Mesenchymal stem cell (in vitro differentiated cells and primary cell): ENCODE data around the gene GLI2.
A peak's percentile ranks its signal among the peaks of the same experiment; 100 is the strongest.

Source experiments
- DNase-seq: peaks from one replicate; pipeline ENCODE4 v3.0.0-alpha.2; 2013
- H2AFZ ChIP-seq: one replicate; pipeline ENCODE4 v1.6.1; 2013; ENCODE audit warnings: low read depth, mild to moderate bottlenecking, control low read depth, inconsistent platforms, low read length, moderate library complexity
- H2AK5ac ChIP-seq: 2 replicates; pipeline ENCODE4 v1.6.1; 2013; ENCODE audit warnings: low read length, moderate library complexity, mild to moderate bottlenecking, inconsistent platforms; ENCODE audit not compliant: severe bottlenecking
- H2BK120ac ChIP-seq: one replicate; pipeline ENCODE4 v1.6.1; 2013; ENCODE audit warnings: low read depth, mild to moderate bottlenecking, inconsistent platforms, low read length, moderate library complexity
- H2BK12ac ChIP-seq, 2 experiments: one replicate each; pipeline ENCODE4 v1.6.1; 2013; ENCODE audit warnings: inconsistent platforms in 2 of 2, low read length in 2 of 2, mild to moderate bottlenecking in 2 of 2, moderate library complexity in 2 of 2, control low read depth in 1 of 2
- H2BK15ac ChIP-seq: one replicate; pipeline ENCODE4 v1.6.1; 2013; ENCODE audit warnings: mild to moderate bottlenecking, low read depth, inconsistent platforms; ENCODE audit not compliant: poor library complexity, severe bottlenecking
- H2BK5ac ChIP-seq: 2 replicates; pipeline ENCODE4 v1.6.1; 2013; ENCODE audit warnings: low read depth, mild to moderate bottlenecking, low read length, control low read depth, inconsistent platforms; ENCODE audit not compliant: poor library complexity, severe bottlenecking
- H3K14ac ChIP-seq, 2 experiments: one replicate each; pipeline ENCODE4 v1.6.1; 2013; ENCODE audit warnings: inconsistent platforms in 2 of 2, low read length in 2 of 2, control low read depth in 1 of 2, mild to moderate bottlenecking in 1 of 2, moderate library complexity in 1 of 2
- H3K18ac ChIP-seq, 2 experiments: one replicate each; pipeline ENCODE4 v1.6.1; 2013; ENCODE audit warnings: inconsistent platforms in 2 of 2, low read length in 2 of 2, control low read depth in 1 of 2, low read depth in 1 of 2, mild to moderate bottlenecking in 1 of 2
- H3K23ac ChIP-seq, 2 experiments: one replicate each; pipeline ENCODE4 v1.6.1; 2013; ENCODE audit warnings: inconsistent platforms in 2 of 2, low read length in 2 of 2, mild to moderate bottlenecking in 2 of 2, moderate library complexity in 2 of 2, control low read depth in 1 of 2
- H3K27ac ChIP-seq: 2 replicates; pipeline ENCODE4 v1.5.1; 2013; ENCODE audit warnings: mild to moderate bottlenecking, moderate library complexity, low read length, control low read depth, inconsistent platforms; ENCODE audit not compliant: poor library complexity, severe bottlenecking
- H3K27me3 ChIP-seq, 2 experiments: 2 replicates each; pipeline versions ENCODE4 v1.6.1 to v1.7.0; 2013; ENCODE audit warnings: low read length in 2 of 2, mild to moderate bottlenecking in 2 of 2, moderate library complexity in 2 of 2, control low read depth in 1 of 2, inconsistent platforms in 1 of 2; ENCODE audit not compliant: control insufficient read depth in 1 of 2, insufficient read depth in 1 of 2
- H3K36me3 ChIP-seq, 2 experiments: 2 replicates each; pipeline versions ENCODE4 v1.6.1 to v1.7.0; 2013; ENCODE audit warnings: low read length in 2 of 2, control low read depth in 1 of 2, inconsistent platforms in 1 of 2, low read depth in 1 of 2, mild to moderate bottlenecking in 1 of 2; ENCODE audit not compliant: insufficient read depth in 2 of 2, control insufficient read depth in 1 of 2
- H3K4ac ChIP-seq, 2 experiments: one replicate each; pipeline ENCODE4 v1.6.1; 2013; ENCODE audit warnings: inconsistent platforms in 2 of 2, low read length in 2 of 2, mild to moderate bottlenecking in 2 of 2, moderate library complexity in 2 of 2, control low read depth in 1 of 2, low read depth in 1 of 2
- H3K4me1 ChIP-seq: 2 replicates; pipeline ENCODE4 v1.6.1; 2013; ENCODE audit warnings: low read depth, low read length, control low read depth; ENCODE audit not compliant: control insufficient read depth, insufficient read depth
- H3K4me2 ChIP-seq: 2 replicates; pipeline ENCODE4 v1.6.1; 2013; ENCODE audit warnings: low read length, mild to moderate bottlenecking, inconsistent platforms; ENCODE audit not compliant: poor library complexity, severe bottlenecking
- H3K4me3 ChIP-seq, 2 experiments: 2 replicates each; pipeline versions ENCODE4 v1.5.1 to v1.7.0; 2013; ENCODE audit warnings: low read length in 2 of 2, mild to moderate bottlenecking in 2 of 2, control low read depth in 1 of 2, low read depth in 1 of 2; ENCODE audit not compliant: insufficient read depth in 1 of 2
- H3K79me1 ChIP-seq: replicated peaks from 2 replicates; pipeline ENCODE4 v1.6.1; 2013; ENCODE audit warnings: mild to moderate bottlenecking, control low read depth, low read length, inconsistent platforms; ENCODE audit not compliant: poor library complexity, severe bottlenecking
- H3K9ac ChIP-seq: 2 replicates; pipeline ENCODE4 v1.7.0; 2013; ENCODE audit warnings: mild to moderate bottlenecking, low read length, moderate library complexity
- H3K9me3 ChIP-seq: 2 replicates; pipeline ENCODE4 v1.7.0; 2013; ENCODE audit warnings: mild to moderate bottlenecking, low read length; ENCODE audit not compliant: control insufficient read depth
- H4K8ac ChIP-seq: one replicate; pipeline ENCODE4 v1.6.1; 2013; ENCODE audit warnings: inconsistent platforms, mild to moderate bottlenecking, low read length, moderate library complexity
- H4K91ac ChIP-seq: one replicate; pipeline ENCODE4 v1.6.1; 2013; ENCODE audit warnings: mild to moderate bottlenecking, low read length, inconsistent platforms
- WGBS: methylation state at CpG from one replicate; pipeline ENCODE4 v1.1.7; 2013; ENCODE audit warnings: mixed read lengths; 5-methylcytosine and 5-hydroxymethylcytosine counted together

Gene GLI2

DNA sequence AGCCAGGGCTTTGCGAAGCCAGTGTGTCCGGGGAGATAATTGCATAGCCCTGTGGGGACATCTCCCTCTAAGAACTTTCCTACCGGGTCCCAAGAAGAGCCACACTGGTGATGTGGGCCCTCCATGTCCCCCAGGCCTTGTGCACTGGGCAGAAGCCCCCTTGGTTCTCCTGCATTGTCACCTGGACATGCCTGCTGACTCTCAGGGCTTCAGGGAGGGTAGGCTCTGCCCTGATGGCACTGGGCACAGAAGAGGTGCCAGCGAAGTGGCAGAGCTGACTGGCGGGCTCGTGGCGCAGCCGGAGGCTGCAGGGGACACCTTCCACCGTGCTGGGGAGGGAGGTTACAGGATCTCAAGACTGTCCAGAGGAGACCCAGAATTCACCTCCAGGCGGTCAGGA lies 28.3 kb downstream of the GLI2 start:
- Histone ChIP-seq H2AK5ac (no peak overlapping the region), H4K91ac (peak overlapping the region; percentile 67), H2BK5ac (no peak overlapping the region), H3K9ac (no peak overlapping the region), H3K4me3 (no peak overlapping the region), H3K23ac (no peak overlapping the region), H2BK12ac (peak overlapping the region; percentile 91 to 95), H3K79me1 (peaks cover 56% of the 10 kb centered on the region), H3K36me3 (peaks cover 0 to 12% of the 10 kb centered on the region in 2 experiments), H3K4me2 (no peak overlapping the region), H2BK15ac (peak overlapping the region; percentile 62), H3K14ac (peak overlapping the region in 1 of 2 experiments; percentile 90), H3K4ac (peak overlapping the region; percentile 92 to 98), H3K9me3 (no peaks in the 10 kb centered on the region), H3K4me1 (peaks cover 48% of the 10 kb centered on the region), H2BK120ac (peak overlapping the region; percentile 82), H2AFZ (no peak overlapping the region), H4K8ac (peak overlapping the region; percentile 59), H3K27ac (no peak overlapping the region), H3K27me3 (no peaks in the 10 kb centered on the region), H3K18ac (peak overlapping the region; percentile 88 to 93)
- WGBS = 96% methylated on average over 10 of the region's 10 CpGs
- no peak for DNase-seq

- Histone ChIP-seq H4K91ac (no peak overlapping the region), H3K18ac (peak overlapping the region; percentile 81 to 99), H3K4me1 (peaks cover 45% of the 10 kb centered on the region), H3K9ac (peak overlapping the region; percentile 29), H2BK15ac (no peak overlapping the region), H3K23ac (no peak overlapping the region), H3K27me3 (no peaks in the 10 kb centered on the region), H3K27ac (no peak overlapping the region), H3K4me2 (no peak overlapping the region), H2AFZ (no peak overlapping the region), H3K4ac (peak overlapping the region; percentile 79 to 99), H2BK120ac (peak overlapping the region; percentile 87), H4K8ac (peak overlapping the region; percentile 66), H3K36me3 (peaks cover 0 to 12% of the 10 kb centered on the region in 2 experiments), H3K4me3 (no peak overlapping the region), H3K79me1 (peaks cover 56% of the 10 kb centered on the region), H2BK12ac (peak overlapping the region; percentile 37 to 95), H3K14ac (peak overlapping the region in 1 of 2 experiments; percentile 35), H2AK5ac (no peak overlapping the region), H3K9me3 (no peaks in the 10 kb centered on the region), H2BK5ac (no peak overlapping the region)
- WGBS = 79% methylated on average over 6 of the region's 6 CpGs
- DNase-seq = peak; percentile 38
Measured at GRCh38 chr2:120764492-120764891, 28.8 kb downstream of the GLI2 start.

- peak; percentile 70 for DNase-seq
- no peaks in the 10 kb centered on the region for H3K9me3 ChIP-seq
- 40% methylated on average over 11 of the region's 11 CpGs for WGBS
- H3K4me1 ChIP-seq = peaks cover 43% of the 10 kb centered on the region
- peaks cover 54% of the 10 kb centered on the region for H3K79me1 ChIP-seq
- H3K4ac ChIP-seq = peak overlapping the region; percentile 94 to 99
- H3K27ac ChIP-seq = peak overlapping the region; percentile 84
- H2BK5ac ChIP-seq = no peak overlapping the region
- H3K4me2 ChIP-seq = no peak overlapping the region
- H3K9ac ChIP-seq = peak overlapping the region; percentile 68
- peak overlapping the region in 1 of 2 experiments; percentile 59 for H3K4me3 ChIP-seq
- peaks cover 0 to 12% of the 10 kb centered on the region in 2 experiments for H3K36me3 ChIP-seq
- peak overlapping the region; percentile 99 for H4K91ac ChIP-seq
- peak overlapping the region in 1 of 2 experiments; percentile 85 for H3K23ac ChIP-seq
- H3K27me3 ChIP-seq = no peaks in the 10 kb centered on the region
- peak overlapping the region; percentile 95 to 98 for H2BK12ac ChIP-seq
- peak overlapping the region; percentile 81 to 99 for H3K18ac ChIP-seq
- H2AFZ ChIP-seq = no peak overlapping the region
- H2BK120ac ChIP-seq = peak overlapping the region; percentile 87
- H2BK15ac ChIP-seq = no peak overlapping the region
- H3K14ac ChIP-seq = peak overlapping the region in 1 of 2 experiments; percentile 97
- peak overlapping the region; percentile 65 for H2AK5ac ChIP-seq
- peak overlapping the region; percentile 90 for H4K8ac ChIP-seq
Measured at GRCh38 chr2:120764991-120765677, 29.5 kb downstream of the GLI2 start.

- Histone ChIP-seq H2AFZ (no peak overlapping the region), H3K4me1 (peaks cover 38% of the 10 kb centered on the region), H3K23ac (peak overlapping the region in 1 of 2 experiments; percentile 84), H3K27me3 (no peaks in the 10 kb centered on the region), H4K91ac (peak overlapping the region; percentile 99), H2AK5ac (peak overlapping the region; percentile 53), H4K8ac (peak overlapping the region; percentile 97), H2BK12ac (peak overlapping the region; percentile 97 to 98), H2BK5ac (peak overlapping the region; percentile 60), H2BK15ac (peak overlapping the region; percentile 36), H3K4me3 (peak overlapping the region; percentile 32 to 59), H3K9me3 (no peaks in the 10 kb centered on the region), H3K27ac (peak overlapping the region; percentile 84), H3K14ac (peak overlapping the region in 1 of 2 experiments; percentile 97), H3K9ac (peak overlapping the region; percentile 68), H3K4ac (peak overlapping the region; percentile 99), H3K18ac (peak overlapping the region; percentile 97 to 99), H2BK120ac (peak overlapping the region; percentile 87), H3K79me1 (peaks cover 48% of the 10 kb centered on the region), H3K36me3 (peaks cover 0 to 12% of the 10 kb centered on the region in 2 experiments), H3K4me2 (peak overlapping the region; percentile 34)
- peak; percentile 99 for DNase-seq
- WGBS = 2% methylated on average over 27 of the region's 27 CpGs
Measured at GRCh38 chr2:120765678-120766469, 30.2 kb downstream of the GLI2 start.
